ENCODE measurements around the gene C2orf68. TPM values are rescaled to one million over a fixed set of nuclear protein-coding genes. Genes with fewer than 3 reads are reported as not detected.

The C2orf68 gene
- total and polyA plus RNA-seq, 2 of the 8 experiments (the other 6 are each of a cell fraction or from before 2014, with no cell fraction given) = 46.3 to 49.4 TPM

DNA sequence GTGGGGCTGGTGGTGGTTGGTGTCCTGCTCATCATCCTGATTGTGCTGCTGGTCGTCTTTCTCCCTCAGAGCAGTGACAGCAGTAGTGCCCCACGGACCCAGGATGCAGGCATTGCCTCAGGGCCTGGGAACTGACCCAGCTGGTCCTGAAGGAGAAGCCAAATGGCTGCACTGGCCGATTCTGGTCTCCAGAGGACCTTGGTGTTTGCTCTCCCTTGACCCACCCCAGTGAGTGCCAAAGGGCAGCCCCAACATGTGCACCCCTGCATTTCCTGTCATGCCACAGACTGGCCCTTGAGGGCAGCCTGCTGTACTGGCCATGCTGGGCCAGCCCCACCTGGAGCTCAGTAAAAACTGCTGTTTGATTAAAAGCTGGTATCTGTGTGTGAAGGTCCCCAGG, 18.8 kb downstream of the C2orf68 start:
- Histone ChIP-seq H2BK20ac (ENCODE audit: low read length) (no peak overlapping the region), H3K27ac (ENCODE audit: low read depth, low read length) (no peak overlapping the region), H2AK5ac (ENCODE audit: low read depth, low read length) (no peak overlapping the region), H2BK120ac (replicated peaks; ENCODE audit: low read depth, low read length) (no peak overlapping the region), H3K18ac (ENCODE audit: extremely low read depth, low read length) (no peak overlapping the region), H3K4me1 (replicated peaks in 1 of 4; ENCODE audit: control insufficient read depth in 3 of 4, insufficient read depth in 4 of 4, low read length in 3 of 4) (peaks cover 0 to 11% (median 3%) of the 10 kb centered on the region in 4 experiments; a peak in 4 of 7 replicates), H4K20me1 (replicated peaks in 1 of 2; ENCODE audit: control insufficient read depth in 1 of 2, insufficient read depth in 2 of 2, low read length in 2 of 2) (peaks cover 2% of the 10 kb centered on the region in 2 experiments), H3K14ac (ENCODE audit: insufficient read length) (no peak overlapping the region), H4K5ac (ENCODE audit: insufficient read length, low read depth, low read length) (no peak overlapping the region), H4K91ac (replicated peaks; ENCODE audit: insufficient read length, low read length) (no peak overlapping the region), H2BK15ac (ENCODE audit: low read length) (no peak overlapping the region), H3K23ac (ENCODE audit: insufficient read length) (no peak overlapping the region), H3K23me2 (ENCODE audit: low read depth, low read length) (peaks cover 13% of the 10 kb centered on the region), H3K4me2 (ENCODE audit: insufficient read depth in 1 of 2, low read depth in 2 of 2, low read length in 2 of 2) (no peak overlapping the region), H3K79me2 (ENCODE audit: control insufficient read depth in 1 of 2, insufficient read depth in 2 of 2, low read length in 2 of 2) (peaks cover 0 to 18% of the 10 kb centered on the region in 2 experiments; a peak in 3 of 4 replicates), H3K4ac (replicated peaks; ENCODE audit: insufficient read length, low read depth, low read length) (no peak overlapping the region), H2BK5ac (ENCODE audit: low read depth, low read length) (no peak overlapping the region), H3K4me3 (ENCODE audit: extremely low read depth in 1 of 4, insufficient read depth in 2 of 4, low read depth in 3 of 4, low read length in 4 of 4) (no peak overlapping the region), H2AFZ (ENCODE audit: low read length) (no peak overlapping the region), H3K9ac (replicated peaks in 1 of 4; ENCODE audit: extremely low read depth in 1 of 4, low read depth in 3 of 4, low read length in 3 of 4) (no peak overlapping the region; a peak in 1 of 7 replicates), H3K79me1 (ENCODE audit: low read depth, low read length) (0 out of 2 replicates have a peak, but pooled peaks cover 2% of the 10 kb centered on the region), H3K56ac (replicated peaks; ENCODE audit: insufficient read length, low read depth, low read length) (no peak overlapping the region), H3K27me3 (replicated peaks in 1 of 4; ENCODE audit: control insufficient read depth in 3 of 4, extremely low read depth in 1 of 4, insufficient read depth in 3 of 4, low read length in 3 of 4) (peaks cover 0 to 3% (median 0%) of the 10 kb centered on the region in 4 experiments; a peak in 2 of 7 replicates), H4K8ac (ENCODE audit: extremely low read depth, insufficient read depth, low read length) (no peak overlapping the region), H2BK12ac (ENCODE audit: low read depth, low read length) (no peak overlapping the region), H3K36me3 (ENCODE audit: control insufficient read depth in 2 of 4, insufficient read depth in 4 of 4, low read length in 3 of 4) (peaks cover 4 to 11% (median 7%) of the 10 kb centered on the region in 4 experiments; a peak in 4 of 8 replicates), H3K9me3 (ENCODE audit: insufficient read depth in 2 of 2, low read depth in 1 of 2, low read length in 1 of 2) (no peaks in the 10 kb centered on the region)
- CTCF ChIA-PET (ENCODE audit: partially characterized antibody) = interaction anchor here (1.0 to 2.0 kb wide), 2 partner anchors 13 to 42 kb away, joined by 3 to 5 read pairs; no protein-coding TSS in a partner anchor
- TF ChIP-seq BRCA1 (IDR thresholded peaks at IDR 0.05; ENCODE audit: low read depth, low read length) = no peak
- TF ChIP-seq YY1 (IDR thresholded peaks at IDR 0.05; ENCODE audit: low read depth, low read length) = no peak
- TF ChIP-seq RFX5 (IDR thresholded peaks at IDR 0.05; ENCODE audit: borderline replicate concordance, low read depth, low read length) = no peak
- TF ChIP-seq RXRA (IDR thresholded peaks at IDR 0.05; ENCODE audit: insufficient read depth, low read depth, low read length) = no peak
- no peak for TF ChIP-seq SRF (IDR thresholded peaks at IDR 0.05; ENCODE audit: low read depth, low read length)
- no peak for TF ChIP-seq EP300 (IDR thresholded peaks at IDR 0.05; ENCODE audit: borderline replicate concordance in 1 of 2, low read depth in 2 of 2, low read length in 2 of 2)
- TF ChIP-seq SP2 (IDR thresholded peaks at IDR 0.05; ENCODE audit: low read length) = no peak
- FAIRE-seq (no peak), DNase-seq (ENCODE audit: low read depth in 1 of 2, low spot score in 2 of 2) (no peak)
- POLR2A ChIA-PET (ENCODE audit: partially characterized antibody) = interaction anchor here (0.7 to 3.5 kb wide), 9 partner anchors 8 to 53 kb away, joined by 3 to 28 read pairs (median 4); partner anchors contain the start of genes TMEM150A, USP39, VAMP5 and VAMP8
- WGBS, 2 experiments (ENCODE audit: extremely low coverage in 1 of 2, insufficient coverage in 1 of 2, insufficient read length in 1 of 2, insufficient replicate concordance in 2 of 2, low coverage in 1 of 2, low lambda C conversion rate in 2 of 2, missing lambda C conversion rate in 1 of 2) = 70% methylated on average over 3 of the region's 3 CpGs; no CpG with 5 or more reads in 1 of the 2 experiments
